ENCODE results near the gene CORO2B. TPM values are rescaled to one million over a fixed set of nuclear protein-coding genes. Genes with fewer than 3 reads are reported as not detected.

CORO2B gene
- total and polyA plus RNA-seq, 9 of the 15 experiments (the other 6 are each of a cell fraction or from before 2014, with no cell fraction given): not detected

GRCh38 chr15:68555679-68556037 is 23.1 kb upstream of the CORO2B start:
- 2% methylated on average over 7 of the region's 7 CpGs for WGBS (ENCODE audit: insufficient coverage, low coverage, missing lambda C conversion rate)
- in situ Hi-C loops (cut with MboI): loop anchor here (5.0 kb wide), 1 partner anchor 322 kb away; no protein-coding TSS in a partner anchor
- Histone ChIP-seq H3K9me1 (ENCODE audit: control insufficient read depth, insufficient read depth, low read length) (no peaks in the 10 kb centered on the region), H3K79me2 (ENCODE audit: control insufficient read depth, insufficient read depth, low read length) (no peaks in the 10 kb centered on the region), H3K9ac (ENCODE audit: insufficient read depth in 1 of 2, low read depth in 2 of 2, low read length in 2 of 2) (no peak overlapping the region), H3K4me1 (replicated peaks in 1 of 2; ENCODE audit: control insufficient read depth in 2 of 2, insufficient read depth in 2 of 2, low read length in 2 of 2) (peaks cover 0 to 7% of the 10 kb centered on the region in 2 experiments; a peak in 2 of 5 replicates), H2AFZ (ENCODE audit: low read depth, low read length) (no peak overlapping the region), H3K4me2 (ENCODE audit: insufficient read depth, low read length) (no peak overlapping the region), H3K27ac (ENCODE audit: extremely low read depth, low read depth, low read length) (no peak overlapping the region), H4K20me1 (replicated peaks; ENCODE audit: control insufficient read depth, insufficient read depth, low read length) (peaks cover 18% of the 10 kb centered on the region), H3K27me3 (ENCODE audit: control insufficient read depth in 2 of 2, insufficient read depth in 2 of 2, low read length in 2 of 2) (peaks cover 0 to 36% of the 10 kb centered on the region in 2 experiments; a peak in 3 of 5 replicates), H3K36me3 (ENCODE audit: control insufficient read depth, insufficient read depth, low read length) (no peaks in the 10 kb centered on the region), H3K4me3 (no peak overlapping the region), H3K9me3 (replicated peaks; ENCODE audit: control insufficient read depth, insufficient read depth, low read depth, low read length) (no peaks in the 10 kb centered on the region)
- FAIRE-seq (no peak), ATAC-seq (no peak), DNase-seq (ENCODE audit: extremely low read depth in 1 of 4, low spot score in 3 of 4) (no peak)
- no TSS peak for BruUV-seq (replicated peaks)
- ChIA-PET POLR2A (interaction anchor here (0.6 kb wide), 1 partner anchor 242 kb away, joined by 4 read pairs; no protein-coding TSS in a partner anchor), CTCF (ENCODE audit: low intra/inter-chr PET ratio) (no interaction called here)
- intact Hi-C loops (cut with micrococcal nuclease): loop anchor here (2.0 to 10.0 kb wide), 2 partner anchors 179 to 319 kb away; no protein-coding TSS in a partner anchor
- TF ChIP-seq HDAC3 (IDR thresholded peaks at IDR 0.05; ENCODE audit: borderline replicate concordance, partially characterized antibody): no peak
- TF ChIP-seq ZNF445 (CRISPR knock-in tag; IDR thresholded peaks at IDR 0.05; ENCODE audit: low read depth): no peak
- no peak for TF ChIP-seq ZBTB1 (CRISPR knock-in tag; IDR thresholded peaks at IDR 0.05; ENCODE audit: borderline replicate concordance, low read depth)
- TF ChIP-seq PHTF2 (CRISPR knock-in tag; IDR thresholded peaks at IDR 0.05): no peak
- TF ChIP-seq SIN3A (IDR thresholded peaks at IDR 0.05; ENCODE audit: borderline replicate concordance in 2 of 2, control insufficient read depth in 1 of 2, low read depth in 2 of 2, low read length in 2 of 2): no peak

All from K562 (cell line).